ENCODE results near the gene AXDND1.
"Not testable (repeated sequence)": the region's sequence is repeated elsewhere in the genome, so short reads cannot be mapped to it uniquely, and the experiment has no call there.

The AXDND1 gene

DNA sequence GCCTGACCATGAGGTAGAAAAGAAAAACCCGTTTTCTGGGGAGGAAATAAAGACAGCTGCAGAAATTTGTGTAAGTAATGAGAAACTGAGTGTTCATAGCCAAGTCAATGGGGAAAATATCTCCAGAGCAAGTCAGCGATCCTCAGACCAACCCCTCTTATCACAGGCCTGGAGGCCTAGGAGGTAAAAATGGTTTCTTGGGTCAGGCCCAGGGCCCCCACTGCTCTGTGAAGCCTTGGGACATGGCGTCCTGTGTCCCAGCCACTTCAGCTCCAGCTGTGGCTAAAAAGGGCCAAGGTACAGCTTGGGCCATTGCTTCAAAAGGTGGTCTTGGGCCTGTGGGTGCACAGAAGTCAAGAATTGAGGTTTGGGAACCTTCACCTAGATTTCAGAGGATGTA lies 108.9 kb downstream of the AXDND1 start:
- DNase-seq (ENCODE audit: low read depth), result no peak

- no peak for DNase-seq (ENCODE audit: low read depth)
Observed at GRCh38 chr1:179476484-179476883, 110.7 kb downstream of the AXDND1 start.

- no peak for DNase-seq (ENCODE audit: low read depth)
Observed at GRCh38 chr1:179478370-179478769, 112.6 kb downstream of the AXDND1 start.

GRCh38 chr1:179490611-179491010 lies 124.8 kb downstream of the AXDND1 start:
- no peak for DNase-seq (ENCODE audit: low read depth)

- DNase-seq (ENCODE audit: low read depth), result no peak
Observed at GRCh38 chr1:179493323-179493722, 127.6 kb downstream of the AXDND1 start.

DNA sequence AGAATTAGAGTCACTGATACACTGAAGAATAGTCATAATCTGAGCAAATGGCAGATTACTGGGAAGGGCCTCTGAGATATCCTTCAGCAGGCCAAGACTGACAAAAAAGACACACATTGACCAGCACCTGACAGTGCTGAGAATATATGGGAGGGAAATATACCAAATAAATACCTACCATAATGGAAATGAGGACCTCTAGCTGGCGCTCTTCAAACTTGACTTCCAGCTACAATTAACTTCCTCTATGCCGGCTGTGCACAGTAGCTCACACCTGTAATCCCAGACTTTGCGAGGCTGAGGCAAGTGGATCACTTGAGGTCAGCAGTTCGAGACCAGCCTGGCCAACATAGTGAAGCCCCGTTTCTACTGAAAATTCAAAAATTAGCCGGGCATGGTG lies 140.4 kb downstream of the AXDND1 start:
- DNase-seq (ENCODE audit: low read depth), result no peak

- no peak for DNase-seq (ENCODE audit: low read depth)
Observed at GRCh38 chr1:179509384-179509783, 143.6 kb downstream of the AXDND1 start.

DNA sequence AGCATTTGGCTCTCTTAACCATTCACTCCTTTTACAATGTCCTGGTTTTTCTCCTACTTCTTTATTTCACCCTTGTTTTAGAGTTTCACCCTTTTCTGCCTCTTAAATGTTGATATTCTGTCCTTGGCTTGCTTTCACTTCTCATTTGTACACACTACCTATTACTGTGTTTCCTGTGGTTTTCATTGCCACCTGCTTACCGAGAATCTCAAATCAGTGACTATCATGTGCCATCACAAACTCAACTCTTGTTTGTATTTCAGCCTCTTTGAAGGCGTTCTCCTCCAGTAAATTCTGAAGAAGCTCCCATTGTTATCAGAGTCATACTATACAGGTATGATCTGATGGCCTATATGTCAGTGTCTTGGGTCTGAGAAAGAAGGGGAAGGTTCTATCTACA lies 144.3 kb downstream of the AXDND1 start:
- no peak for DNase-seq (ENCODE audit: low read depth)

- DNase-seq (ENCODE audit: low read depth), result no peak
Observed at GRCh38 chr1:179516976-179517705, 151.4 kb downstream of the AXDND1 start.

DNA sequence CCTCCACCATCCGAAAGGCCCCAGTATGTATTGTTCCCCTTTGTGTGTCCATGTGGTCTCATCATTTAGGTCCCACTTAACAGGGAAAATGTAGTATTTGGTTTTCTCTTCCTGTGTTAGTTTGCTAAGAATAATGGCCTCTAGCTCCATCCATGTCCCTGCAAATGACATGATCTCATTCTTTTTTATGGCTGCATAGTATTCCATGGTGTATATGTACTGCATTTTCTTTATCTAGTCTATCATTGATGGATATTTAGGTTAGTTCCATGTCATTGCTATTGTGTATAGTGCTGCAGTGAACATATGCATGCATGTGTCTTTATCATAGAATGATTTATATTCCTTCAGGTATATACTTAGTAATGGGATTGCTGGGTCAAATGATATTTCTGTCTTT lies 152.8 kb downstream of the AXDND1 start:
- not testable (repeated sequence) for DNase-seq (ENCODE audit: low read depth)

DNA sequence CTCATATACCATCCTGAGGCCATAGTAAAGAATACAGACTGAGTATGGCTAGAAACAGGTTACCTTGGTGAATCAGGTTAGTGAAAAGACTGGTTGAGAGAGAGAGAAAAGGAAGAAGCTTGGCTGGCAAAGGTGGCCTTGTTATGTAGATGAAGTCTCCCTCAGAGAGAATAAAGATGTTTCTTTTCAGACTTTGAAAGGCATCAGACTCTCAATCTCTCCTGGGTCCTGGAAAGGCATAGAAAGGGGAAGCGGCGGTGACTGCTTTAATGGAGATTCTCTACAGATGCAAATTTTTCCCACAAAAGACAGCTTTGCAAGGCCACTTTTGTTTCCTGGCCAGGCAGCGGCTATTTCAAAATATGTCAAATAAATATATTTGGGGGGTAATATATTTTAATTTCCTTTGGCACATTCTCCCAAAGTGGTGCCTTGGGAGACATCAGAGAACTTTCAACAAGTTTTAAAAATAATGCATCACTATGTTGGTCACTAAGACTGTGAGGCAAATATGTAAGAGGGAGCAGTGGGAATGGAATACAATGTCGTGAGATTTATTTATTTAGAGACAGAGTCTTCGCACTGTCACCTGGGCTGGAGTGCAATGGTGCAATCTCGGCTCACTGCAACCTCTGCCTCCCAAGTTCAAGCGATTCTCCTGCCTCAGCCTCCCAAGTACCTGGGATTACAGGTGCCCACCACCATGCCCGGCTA lies 163.9 kb downstream of the AXDND1 start:
- DNase-seq (ENCODE audit: low read depth), result no peak

DNA sequence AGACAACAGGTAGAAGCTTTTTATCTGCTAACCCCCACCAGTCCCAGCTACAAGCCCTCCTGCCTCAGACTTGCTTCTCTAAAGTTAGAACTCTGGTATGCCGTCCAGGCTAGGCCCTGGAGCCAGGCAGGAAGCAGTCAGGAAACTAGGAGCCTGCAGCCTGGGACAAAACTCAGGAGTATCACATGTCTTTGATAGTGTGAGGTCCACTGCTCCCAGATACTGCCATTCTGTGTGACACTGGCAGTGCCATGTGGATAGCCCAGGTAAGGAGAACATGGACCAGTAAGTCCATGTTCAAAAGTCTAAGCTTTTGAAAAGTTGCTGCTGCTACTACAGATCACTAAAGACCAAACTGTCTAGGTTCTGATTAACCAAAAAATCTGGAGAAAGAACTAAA lies 164.6 kb downstream of the AXDND1 start:
- DNase-seq (ENCODE audit: low read depth), result no peak

- DNase-seq (ENCODE audit: low read depth), result no peak
Observed at GRCh38 chr1:179541774-179542173, 176.0 kb downstream of the AXDND1 start.

DNA sequence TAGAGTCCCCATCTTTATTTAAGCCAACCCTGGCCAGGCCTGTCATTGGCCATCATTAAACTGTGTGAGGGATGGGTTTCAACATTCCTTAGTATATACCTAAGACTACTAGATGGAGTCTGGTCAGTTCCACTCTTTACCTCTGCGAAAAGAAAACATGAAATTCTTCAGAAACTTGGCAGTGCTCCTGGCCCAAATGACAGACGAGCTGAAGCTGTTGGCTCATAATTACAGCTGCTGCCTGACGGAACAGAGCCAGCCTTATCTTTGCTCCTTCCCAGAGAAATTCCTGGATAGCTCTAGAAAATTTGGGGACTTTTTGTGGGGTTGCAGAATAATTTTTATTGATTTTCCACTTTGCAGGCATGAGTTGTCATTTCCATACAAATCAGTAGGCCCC lies 179.6 kb downstream of the AXDND1 start:
- no peak for DNase-seq (ENCODE audit: low read depth)

DNA sequence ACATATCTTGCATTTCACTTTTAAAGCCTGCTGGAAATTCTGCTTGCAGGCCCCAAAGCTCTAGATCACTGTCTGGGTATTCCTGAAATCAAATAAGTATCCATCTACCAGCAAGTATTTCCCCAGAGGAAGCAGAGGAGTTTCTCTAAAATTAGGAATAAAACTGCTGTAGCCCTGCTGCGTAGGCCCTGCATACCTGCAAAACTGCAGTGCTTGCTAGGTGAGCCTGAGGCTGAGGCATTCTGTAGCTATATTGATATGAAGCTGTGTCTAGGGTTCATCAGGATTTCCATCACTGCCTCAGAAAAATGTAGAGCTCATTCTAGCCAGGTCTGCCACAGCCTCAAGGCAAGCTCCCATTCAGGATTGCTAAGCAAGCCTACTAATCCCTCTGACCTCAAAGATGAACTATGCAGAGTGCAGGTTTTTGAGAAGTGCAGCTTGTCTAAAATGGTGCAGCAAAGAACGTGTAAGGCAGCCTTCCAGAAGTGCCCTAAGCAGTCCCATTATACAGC lies 181.3 kb downstream of the AXDND1 start:
- DNase-seq (ENCODE audit: low read depth), result no peak

- no peak for DNase-seq (ENCODE audit: low read depth)
Observed at GRCh38 chr1:179548666-179549367, 183.0 kb downstream of the AXDND1 start.

DNA sequence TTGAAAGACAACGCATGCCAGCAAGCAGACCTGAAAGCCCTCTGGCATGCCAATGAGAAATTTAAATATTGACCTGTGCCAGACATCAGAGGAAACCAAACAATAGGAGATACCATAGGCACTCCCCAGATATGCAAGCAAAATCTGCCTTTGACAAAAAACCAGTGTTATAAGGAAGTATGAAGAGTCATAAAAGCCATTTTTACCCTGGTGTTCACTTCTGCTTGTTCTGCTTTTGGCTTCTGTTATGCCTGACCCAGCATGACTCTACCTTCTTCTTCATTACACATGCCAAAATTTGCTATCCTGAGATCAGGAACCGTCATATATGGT lies 183.6 kb downstream of the AXDND1 start:
- no peak for DNase-seq (ENCODE audit: low read depth)

GRCh38 chr1:179550746-179551682 lies 185.2 kb downstream of the AXDND1 start:
- no peak for DNase-seq (ENCODE audit: low read depth)

- no peak for DNase-seq (ENCODE audit: low read depth)
Observed at GRCh38 chr1:179554427-179554826, 188.7 kb downstream of the AXDND1 start.

- no peak for DNase-seq (ENCODE audit: low read depth)
Observed at GRCh38 chr1:179558078-179558477, 192.3 kb downstream of the AXDND1 start.

DNA sequence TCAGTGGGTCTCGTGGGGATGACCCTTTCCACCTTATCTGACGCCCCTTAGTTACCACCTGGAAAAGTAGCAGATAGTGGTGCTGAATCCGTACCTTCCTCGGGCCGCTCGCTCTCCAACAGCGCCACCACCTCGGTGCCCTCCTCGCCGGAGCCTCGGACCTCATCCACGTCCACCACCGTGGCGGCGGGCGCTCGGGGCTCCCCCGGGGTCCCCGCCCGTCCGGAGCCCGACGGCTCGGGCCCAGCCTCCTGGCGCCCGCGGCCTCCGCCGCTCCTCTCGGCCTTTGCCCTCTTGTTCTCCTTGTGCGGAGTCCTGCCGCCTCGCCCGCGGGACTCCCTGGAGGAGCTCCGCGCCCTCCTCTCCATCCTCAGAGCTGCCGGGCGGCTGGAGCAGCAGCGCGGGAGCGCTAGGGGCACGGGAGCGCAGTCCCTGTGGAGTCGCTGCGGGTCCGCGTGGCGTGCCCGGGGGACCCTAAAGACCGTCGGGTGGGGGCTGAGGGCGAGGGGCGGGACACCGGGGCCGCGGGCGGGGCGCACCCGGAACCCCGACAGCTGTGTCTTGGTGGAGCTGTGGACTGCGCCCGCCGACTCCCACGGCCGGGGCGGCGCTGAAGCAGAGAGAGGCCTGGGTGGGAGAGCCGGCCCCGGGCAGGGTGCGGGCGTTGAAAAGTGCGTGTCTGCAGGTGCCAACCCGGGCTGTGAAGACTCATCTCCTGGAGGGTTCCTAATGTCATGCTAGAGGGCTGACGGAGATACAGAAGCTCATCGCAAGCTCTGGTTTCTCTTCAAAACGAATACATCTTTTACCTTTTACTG lies 209.9 kb downstream of the AXDND1 start, which contains the start of gene NPHS2:
Gene NPHS2, minus strand, starts transcription at position 452 of the 818 bp plus-strand sequence. Its CDS starts 84 bp downstream, at position 368.
- DNase-seq (ENCODE audit: low read depth), result no peak
